NB4 (cell line): ENCODE results near the gene MAPK14.
"Not testable (repeated sequence)": the region's sequence is repeated elsewhere in the genome, so short reads cannot be mapped to it uniquely, and the experiment has no call there.

Experiments used
- CTCF ChIP-seq: IDR thresholded peaks from one replicate; pipeline ENCODE4 v1.5.1; 2012; ENCODE audit warnings: low read depth, low read length
- POLR2A ChIP-seq: IDR thresholded peaks from 2 replicates; pipeline ENCODE4 v1.6.1; 2011; ENCODE audit warnings: mild to moderate bottlenecking; ENCODE audit not compliant: insufficient read length; ENCODE audit errors: extremely low read depth

- TF ChIP-seq POLR2A, CTCF: not testable (repeated sequence)
Observed at GRCh38 chr6:36124346-36124745, 96.7 kb downstream of the MAPK14 start.
